Activated CD8-positive, alpha-beta T cell treated with anti-CD3 and anti-CD28 coated beads for 36 hours (primary cell): ENCODE data around the gene TTC19. TPM values are rescaled to one million over a fixed set of nuclear protein-coding genes. Genes with fewer than 3 reads are reported as not detected.

Source experiments
- ATAC-seq: fragments of 200-7000 bp; cut with Tn5 transposase; one replicate; pipeline ENCODE4 v1.10.0; 2021; ENCODE audit warnings: mild to moderate bottlenecking, moderate library complexity
- CTCF ChIA-PET: fragments of 350-600 bp; sonication (Branson Sonifier 250); formaldehyde crosslinking; loops from one replicate; lab custom pipeline; 2021; ENCODE audit warnings: antibody characterized with exemption; lab: Charles Lee
- POLR2A ChIA-PET: fragments of 350-600 bp; sonication (Branson Sonifier 250); formaldehyde crosslinking; loops from one replicate; lab custom pipeline; 2021; ENCODE audit warnings: antibody characterized with exemption; lab: Charles Lee
- DNase-seq: peaks from one replicate; pipeline ENCODE4 v3.0.0-alpha.2; 2020
- H3K27ac Mint-ChIP-seq: one replicate; pipeline ENCODE4 v1.8.0; 2021; ENCODE audit warnings: mild to moderate bottlenecking, mixed read lengths
- H3K27me3 Mint-ChIP-seq: one replicate; pipeline ENCODE4 v1.8.0; 2021; ENCODE audit warnings: mixed read lengths
- H3K36me3 Mint-ChIP-seq: one replicate; pipeline ENCODE4 v1.8.0; 2021; ENCODE audit warnings: low read depth, mixed read lengths
- H3K4me1 Mint-ChIP-seq: one replicate; pipeline ENCODE4 v1.8.0; 2021; ENCODE audit warnings: low read depth, mixed read lengths
- H3K4me3 Mint-ChIP-seq: one replicate; pipeline ENCODE4 v1.8.0; 2021; ENCODE audit warnings: mild to moderate bottlenecking, moderate library complexity, mixed read lengths
- H3K9me3 Mint-ChIP-seq: one replicate; pipeline ENCODE4 v1.8.0; 2021; ENCODE audit warnings: mixed read lengths
- intact Hi-C: fragments of 100-400 bp; cut with micrococcal nuclease; formaldehyde crosslinking; loops from one replicate; pipeline ENCODE4 v1.10.0; 2022
- total RNA-seq, 2 experiments: library from RNA; stranded (reverse); gene quantifications; one replicate each; pipeline ENCODE4 v1.2.3, GENCODE V29; 2021
- TF ChIP-seq, protein P1 (sequence below): fragments of 200-600 bp; IDR thresholded peaks from one replicate; pipeline ENCODE4 v1.8.0; 2022; ENCODE audit warnings: antibody characterized with exemption, mild to moderate bottlenecking

The TTC19 gene
- total RNA-seq, 2 experiments from 2014 or later: 24.7 to 26.0 TPM

DNA sequence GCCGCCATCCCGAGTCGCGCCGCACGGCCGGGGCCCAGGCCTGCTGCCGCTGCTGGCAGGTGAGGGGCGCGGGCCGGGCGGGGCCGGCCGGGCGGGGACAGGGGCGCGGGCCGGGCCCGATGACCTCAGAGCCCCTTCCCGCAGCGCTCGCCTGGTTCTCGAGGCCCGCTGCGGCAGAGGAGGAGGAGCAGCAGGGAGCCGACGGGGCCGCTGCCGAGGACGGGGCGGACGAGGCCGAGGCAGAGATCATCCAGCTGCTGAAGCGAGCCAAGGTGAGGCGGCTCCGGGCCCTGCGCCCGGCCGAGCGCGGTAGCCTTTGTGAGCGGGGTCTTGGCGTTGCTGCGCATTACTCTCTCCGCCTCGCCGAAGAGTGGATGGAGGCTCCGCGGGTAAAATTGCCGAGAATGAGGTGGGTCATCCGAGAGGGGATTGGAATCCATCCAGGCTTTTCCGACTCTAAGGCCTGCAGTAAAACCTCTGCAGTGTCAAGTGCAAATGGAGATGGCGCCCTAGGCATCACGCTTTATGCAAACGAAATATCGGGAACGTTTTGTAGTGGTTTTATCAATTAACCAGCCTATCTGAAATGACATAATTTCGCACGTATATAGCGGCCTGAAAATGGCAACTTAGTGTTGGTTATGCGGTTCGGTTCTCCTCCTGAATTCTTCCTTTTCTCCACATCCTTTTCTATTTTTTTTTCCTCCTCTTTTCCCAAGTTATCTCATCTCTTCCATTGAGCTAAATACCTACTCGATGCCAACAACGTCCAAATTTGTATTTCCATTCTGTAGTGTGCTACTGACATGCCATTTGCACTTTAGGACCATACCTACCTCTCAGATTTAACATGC is 577 bp downstream of the TTC19 start:
- TF ChIP-seq, protein P1, sequence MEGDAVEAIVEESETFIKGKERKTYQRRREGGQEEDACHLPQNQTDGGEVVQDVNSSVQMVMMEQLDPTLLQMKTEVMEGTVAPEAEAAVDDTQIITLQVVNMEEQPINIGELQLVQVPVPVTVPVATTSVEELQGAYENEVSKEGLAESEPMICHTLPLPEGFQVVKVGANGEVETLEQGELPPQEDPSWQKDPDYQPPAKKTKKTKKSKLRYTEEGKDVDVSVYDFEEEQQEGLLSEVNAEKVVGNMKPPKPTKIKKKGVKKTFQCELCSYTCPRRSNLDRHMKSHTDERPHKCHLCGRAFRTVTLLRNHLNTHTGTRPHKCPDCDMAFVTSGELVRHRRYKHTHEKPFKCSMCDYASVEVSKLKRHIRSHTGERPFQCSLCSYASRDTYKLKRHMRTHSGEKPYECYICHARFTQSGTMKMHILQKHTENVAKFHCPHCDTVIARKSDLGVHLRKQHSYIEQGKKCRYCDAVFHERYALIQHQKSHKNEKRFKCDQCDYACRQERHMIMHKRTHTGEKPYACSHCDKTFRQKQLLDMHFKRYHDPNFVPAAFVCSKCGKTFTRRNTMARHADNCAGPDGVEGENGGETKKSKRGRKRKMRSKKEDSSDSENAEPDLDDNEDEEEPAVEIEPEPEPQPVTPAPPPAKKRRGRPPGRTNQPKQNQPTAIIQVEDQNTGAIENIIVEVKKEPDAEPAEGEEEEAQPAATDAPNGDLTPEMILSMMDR: no peak
- Mint-ChIP-seq H3K9me3 (peaks cover 9% of the 10 kb centered on the region), H3K4me3 (peak overlapping the region; percentile 96), H3K27ac (peak overlapping the region; percentile 92), H3K4me1 (peaks cover 28% of the 10 kb centered on the region), H3K36me3 (peaks cover 46% of the 10 kb centered on the region), H3K27me3 (no peaks in the 10 kb centered on the region)
- ATAC-seq: no peak
- peak; percentile 49 for DNase-seq
- intact Hi-C loops: loop anchor here (5.0 to 10.0 kb wide), 2 partner anchors 43 to 175 kb away; no protein-coding TSS in a partner anchor
- ChIA-PET POLR2A (interaction anchor here (0.6 to 2.5 kb wide), 13 partner anchors 7 to 383 kb away, joined by 3 to 22 read pairs (median 4); partner anchors contain the start of genes ADORA2B and UBB), CTCF (interaction anchor here (0.8 to 1.8 kb wide), 6 partner anchors 9 to 172 kb away, joined by 3 to 10 read pairs (median 3); partner anchors contain the start of gene ADORA2B)

DNA sequence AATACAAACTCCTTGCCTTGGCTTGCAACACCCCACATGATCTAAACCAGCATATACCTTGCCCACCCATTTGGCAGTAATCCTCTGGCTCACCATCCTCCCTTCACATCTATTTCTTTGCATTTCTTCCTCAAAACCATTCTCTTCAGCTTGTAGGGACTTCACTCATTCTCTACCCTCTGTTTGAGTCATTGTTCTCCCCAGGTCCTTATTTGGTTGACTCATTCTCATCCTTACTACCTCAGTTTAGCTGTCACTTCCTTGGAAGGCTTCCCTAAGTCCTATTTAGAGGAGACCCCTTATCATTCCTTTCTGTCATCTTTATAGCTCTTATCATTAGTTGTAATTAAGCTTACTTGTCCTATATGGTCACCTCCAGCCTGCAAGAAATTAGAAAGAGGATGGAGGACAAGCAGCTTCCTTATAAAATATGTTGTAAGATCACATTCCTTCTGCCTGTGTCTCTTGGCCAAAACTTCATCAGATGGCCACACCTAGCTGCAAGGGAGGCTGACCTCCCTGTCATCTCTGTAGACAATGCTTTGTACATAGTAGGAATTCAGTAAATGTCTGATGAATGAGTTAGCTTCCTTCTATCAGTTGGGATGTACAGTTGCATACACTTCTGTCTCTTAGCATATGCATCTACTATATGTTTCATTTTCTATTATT is 1.7 kb downstream of the TTC19 start:
- ChIA-PET CTCF (interaction anchor here (0.6 kb wide), 1 partner anchor 13 kb away, joined by 3 read pairs; no protein-coding TSS in a partner anchor), POLR2A (interaction anchor here (0.6 to 2.5 kb wide), 6 partner anchors 10 to 46 kb away, joined by 3 to 9 read pairs (median 4); no protein-coding TSS in a partner anchor)
- DNase-seq (peak; percentile 11), ATAC-seq (no peak)
- Mint-ChIP-seq H3K27me3 (no peaks in the 10 kb centered on the region), H3K4me1 (peaks cover 30% of the 10 kb centered on the region), H3K27ac (peak overlapping the region; percentile 92), H3K4me3 (peak overlapping the region; percentile 96), H3K36me3 (peaks cover 57% of the 10 kb centered on the region), H3K9me3 (peaks cover 9% of the 10 kb centered on the region)
- TF ChIP-seq, protein P1: no peak
- intact Hi-C loops: loop anchor here (10.0 kb wide), 1 partner anchor 177 kb away; no protein-coding TSS in a partner anchor

DNA sequence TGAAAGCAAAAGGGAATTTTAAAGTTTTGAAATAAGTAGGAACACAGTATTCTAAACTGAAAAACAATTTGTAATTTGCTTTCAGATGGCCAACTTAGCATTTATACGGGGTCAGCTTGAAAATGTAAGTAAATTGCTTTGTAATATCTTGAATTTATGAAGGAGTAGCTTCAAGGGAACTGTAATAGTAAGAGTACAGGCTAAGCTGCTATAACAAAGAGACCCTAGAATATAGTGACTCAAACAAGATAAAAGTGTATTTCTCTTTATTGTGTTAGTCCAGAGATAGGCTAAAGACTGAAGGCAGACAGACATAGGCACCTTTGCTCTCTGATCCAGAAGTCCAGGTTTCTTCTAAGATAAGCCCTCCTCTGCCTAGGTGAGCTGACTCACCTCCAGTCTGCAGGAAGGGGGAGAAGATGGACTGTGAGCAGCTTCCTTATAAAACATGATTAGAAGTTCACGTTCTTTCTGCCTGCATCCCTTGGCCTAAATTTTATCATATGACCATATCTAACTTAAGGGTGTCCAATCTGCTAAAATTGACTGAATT is 3.2 kb downstream of the TTC19 start:
- ATAC-seq (no peak), DNase-seq (no peak)
- Mint-ChIP-seq H3K4me3 (no peak overlapping the region), H3K27me3 (no peaks in the 10 kb centered on the region), H3K9me3 (peaks cover 9% of the 10 kb centered on the region), H3K27ac (no peak overlapping the region), H3K4me1 (peaks cover 35% of the 10 kb centered on the region), H3K36me3 (peaks cover 64% of the 10 kb centered on the region)
- TF ChIP-seq, protein P1: no peak
- ChIA-PET CTCF (interaction anchor here (1.0 kb wide), 1 partner anchor 58 kb away, joined by 3 read pairs; the partner anchor contains the start of gene ADORA2B), POLR2A (interaction anchor here (0.7 kb wide), 2 partner anchors 19 to 423 kb away, joined by 3 read pairs; no protein-coding TSS in a partner anchor)
- intact Hi-C loops: loop anchor here (10.0 kb wide), 1 partner anchor 178 kb away; no protein-coding TSS in a partner anchor

DNA sequence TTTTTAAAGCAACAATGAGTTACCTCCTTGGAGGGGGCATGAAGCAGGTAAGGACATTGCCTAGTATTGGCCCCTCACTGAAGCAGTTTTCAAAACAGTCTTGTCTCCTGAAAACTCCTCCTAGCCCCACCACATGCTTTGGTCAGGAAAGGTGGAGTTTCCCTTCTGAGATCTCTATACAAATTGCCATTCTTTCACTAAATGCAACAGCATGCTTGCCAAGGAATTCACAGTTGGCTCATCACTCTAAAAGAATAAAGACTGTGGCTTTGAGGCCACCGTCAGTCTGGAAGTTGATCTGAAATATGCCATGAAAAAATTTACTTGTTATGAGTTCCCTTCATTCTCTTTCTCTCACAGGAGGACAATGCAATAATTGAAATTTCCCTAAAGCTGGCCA is 4.2 kb downstream of the TTC19 start:
- no peak for ATAC-seq
- POLR2A ChIA-PET: interaction anchor here (1.3 kb wide), 1 partner anchor 20 kb away, joined by 3 read pairs; no protein-coding TSS in a partner anchor
- no peak overlapping the region for H3K27ac Mint-ChIP-seq
- TF ChIP-seq, protein P1: no peak
- H3K9me3 Mint-ChIP-seq: peaks cover 9% of the 10 kb centered on the region
- H3K4me1 Mint-ChIP-seq: peaks cover 39% of the 10 kb centered on the region
- no peak for DNase-seq
- CTCF ChIA-PET: no interaction called here
- no peaks in the 10 kb centered on the region for H3K27me3 Mint-ChIP-seq
- intact Hi-C loops: loop anchor here (10.0 kb wide), 1 partner anchor 179 kb away; no protein-coding TSS in a partner anchor
- H3K36me3 Mint-ChIP-seq: peaks cover 75% of the 10 kb centered on the region
- no peak overlapping the region for H3K4me3 Mint-ChIP-seq
